Stimulated activated naive B cell treated with anti-CD40 and anti-IgM and Interleukin-4, amounts not matched to agents 10 μg/mL and 1 μg/mL and 100 μg/mL, for 72 hours (primary cell): ENCODE data around the gene HIPK2.

Experiments used
- ATAC-seq, 2 donors: fragments of 150-1000 bp; cut with Tn5 transposase; replicated peaks; 2 replicates each; pipeline ENCODE4 v1.10.0; 2021; ENCODE audit warnings: moderate library complexity in 1 of 2
- DNase-seq: peaks from one replicate; pipeline ENCODE4 v3.0.0; 2021
- H3K27ac Mint-ChIP-seq: one replicate; pipeline ENCODE4 v1.8.0; 2022; ENCODE audit warnings: mild to moderate bottlenecking, mixed read lengths
- H3K27me3 Mint-ChIP-seq, 2 donors: one replicate each; pipeline ENCODE4 v1.8.0; 2022; ENCODE audit warnings: mixed read lengths in 2 of 2
- H3K36me3 Mint-ChIP-seq, 2 donors: one replicate each; pipeline ENCODE4 v1.8.0; 2022; ENCODE audit warnings: mixed read lengths in 2 of 2, mild to moderate bottlenecking in 1 of 2
- H3K4me1 Mint-ChIP-seq, 2 donors: one replicate each; pipeline ENCODE4 v1.8.0; 2022; ENCODE audit warnings: mixed read lengths in 2 of 2, mild to moderate bottlenecking in 1 of 2
- H3K4me3 Mint-ChIP-seq, 2 donors: one replicate each; pipeline ENCODE4 v1.8.0; 2022; ENCODE audit warnings: mild to moderate bottlenecking in 2 of 2, mixed read lengths in 2 of 2, moderate library complexity in 1 of 2
- H3K9me3 Mint-ChIP-seq, 2 donors: one replicate each; pipeline ENCODE4 v1.8.0; 2022; ENCODE audit warnings: mixed read lengths in 2 of 2, mild to moderate bottlenecking in 1 of 2

The HIPK2 gene

GRCh38 chr7:139773371-139773770 lies 4.4 kb downstream of the HIPK2 start:
- Mint-ChIP-seq H3K36me3 (peaks cover 20 to 29% of the 10 kb centered on the region in 2 donors), H3K27me3 (no peaks in the 10 kb centered on the region), H3K4me1 (peaks cover 52 to 74% of the 10 kb centered on the region in 2 donors), H3K9me3 (no peaks in the 10 kb centered on the region), H3K4me3 (peak overlapping the region; percentile 23 to 59), H3K27ac (peak overlapping the region; percentile 75)
- ATAC-seq (peak; percentile 15 to 26), DNase-seq (no peak)

GRCh38 chr7:139772873-139773272 lies 4.9 kb downstream of the HIPK2 start:
- Mint-ChIP-seq H3K4me3 (peak overlapping the region; percentile 46 to 59), H3K27me3 (no peaks in the 10 kb centered on the region), H3K27ac (peak overlapping the region; percentile 26), H3K9me3 (no peaks in the 10 kb centered on the region), H3K4me1 (peaks cover 55 to 77% of the 10 kb centered on the region in 2 donors), H3K36me3 (peaks cover 21 to 30% of the 10 kb centered on the region in 2 donors)
- DNase-seq (peak; percentile 30), ATAC-seq (peak; percentile 77 to 79)

GRCh38 chr7:139772115-139772514 lies 5.7 kb downstream of the HIPK2 start:
- ATAC-seq, result no peak
- H3K9me3 Mint-ChIP-seq, result no peaks in the 10 kb centered on the region
- no peak overlapping the region for H3K27ac Mint-ChIP-seq
- H3K27me3 Mint-ChIP-seq, result no peaks in the 10 kb centered on the region
- peaks cover 62 to 84% of the 10 kb centered on the region in 2 donors for H3K4me1 Mint-ChIP-seq
- H3K4me3 Mint-ChIP-seq, result no peak overlapping the region
- no peak for DNase-seq
- H3K36me3 Mint-ChIP-seq, result peaks cover 28 to 32% of the 10 kb centered on the region in 2 donors

GRCh38 chr7:139771001-139771956 lies 6.5 kb downstream of the HIPK2 start:
- H3K27me3 Mint-ChIP-seq, result no peaks in the 10 kb centered on the region
- H3K4me1 Mint-ChIP-seq, result peaks cover 61 to 85% of the 10 kb centered on the region in 2 donors
- no peak overlapping the region for H3K4me3 Mint-ChIP-seq
- no peak overlapping the region for H3K27ac Mint-ChIP-seq
- no peaks in the 10 kb centered on the region for H3K9me3 Mint-ChIP-seq
- peaks cover 27 to 28% of the 10 kb centered on the region in 2 donors for H3K36me3 Mint-ChIP-seq
- no peak for DNase-seq
- ATAC-seq, result no peak

GRCh38 chr7:139769761-139770160 lies 8.0 kb downstream of the HIPK2 start:
- ATAC-seq (no peak), DNase-seq (no peak)
- Mint-ChIP-seq H3K27me3 (no peaks in the 10 kb centered on the region), H3K27ac (no peak overlapping the region), H3K9me3 (no peaks in the 10 kb centered on the region), H3K4me1 (peaks cover 53 to 76% of the 10 kb centered on the region in 2 donors), H3K4me3 (no peak overlapping the region), H3K36me3 (peaks cover 26 to 27% of the 10 kb centered on the region in 2 donors)

GRCh38 chr7:139769066-139769465 lies 8.7 kb downstream of the HIPK2 start:
- DNase-seq (no peak), ATAC-seq (no peak)
- Mint-ChIP-seq H3K4me1 (peaks cover 52 to 77% of the 10 kb centered on the region in 2 donors), H3K27me3 (no peaks in the 10 kb centered on the region), H3K27ac (peak overlapping the region; percentile 38), H3K9me3 (no peaks in the 10 kb centered on the region), H3K36me3 (peaks cover 32 to 33% of the 10 kb centered on the region in 2 donors), H3K4me3 (no peak overlapping the region)

GRCh38 chr7:139768249-139768824 lies 9.5 kb downstream of the HIPK2 start:
- Mint-ChIP-seq H3K4me3 (no peak overlapping the region), H3K4me1 (peaks cover 47 to 70% of the 10 kb centered on the region in 2 donors)
- ATAC-seq, result no peak

GRCh38 chr7:139767561-139767982 lies 10.2 kb downstream of the HIPK2 start:
- H3K9me3 Mint-ChIP-seq, result no peaks in the 10 kb centered on the region
- no peak overlapping the region for H3K4me3 Mint-ChIP-seq
- no peaks in the 10 kb centered on the region for H3K27me3 Mint-ChIP-seq
- H3K4me1 Mint-ChIP-seq, result peaks cover 46 to 68% of the 10 kb centered on the region in 2 donors
- H3K27ac Mint-ChIP-seq, result peak overlapping the region; percentile 32
- DNase-seq, result no peak
- ATAC-seq, result peak; percentile 67 to 73
- peaks cover 41 to 42% of the 10 kb centered on the region in 2 donors for H3K36me3 Mint-ChIP-seq

More at GRCh38 chr7:139768249-139768824, 9.5 kb downstream of the HIPK2 start:
- no peak overlapping the region for H3K27ac Mint-ChIP-seq
- peaks cover 35 to 37% of the 10 kb centered on the region in 2 donors for H3K36me3 Mint-ChIP-seq
- H3K9me3 Mint-ChIP-seq, result no peaks in the 10 kb centered on the region
- no peak for DNase-seq
- no peaks in the 10 kb centered on the region for H3K27me3 Mint-ChIP-seq

GRCh38 chr7:139765143-139765542 lies 12.7 kb downstream of the HIPK2 start:
- ATAC-seq (no peak), DNase-seq (no peak)
- Mint-ChIP-seq H3K27ac (no peak overlapping the region), H3K27me3 (no peaks in the 10 kb centered on the region), H3K4me3 (no peak overlapping the region), H3K9me3 (no peaks in the 10 kb centered on the region), H3K36me3 (peaks cover 40 to 53% of the 10 kb centered on the region in 2 donors), H3K4me1 (peaks cover 51 to 72% of the 10 kb centered on the region in 2 donors)

- H3K27me3 Mint-ChIP-seq, result no peaks in the 10 kb centered on the region
- DNase-seq (no peak), ATAC-seq (no peak)
- peaks cover 37 to 48% of the 10 kb centered on the region in 2 donors for H3K36me3 Mint-ChIP-seq
- no peak overlapping the region for H3K27ac Mint-ChIP-seq
- H3K9me3 Mint-ChIP-seq, result no peaks in the 10 kb centered on the region
- peaks cover 48 to 73% of the 10 kb centered on the region in 2 donors for H3K4me1 Mint-ChIP-seq
- H3K4me3 Mint-ChIP-seq, result no peak overlapping the region
Measured at GRCh38 chr7:139763330-139763729, 14.5 kb downstream of the HIPK2 start.

- no peak for DNase-seq
- no peaks in the 10 kb centered on the region for H3K9me3 Mint-ChIP-seq
- H3K4me3 Mint-ChIP-seq, result no peak overlapping the region
- no peak overlapping the region for H3K27ac Mint-ChIP-seq
- H3K27me3 Mint-ChIP-seq, result no peaks in the 10 kb centered on the region
- H3K4me1 Mint-ChIP-seq, result peaks cover 44 to 68% of the 10 kb centered on the region in 2 donors
- ATAC-seq, result no peak
- peaks cover 37 to 46% of the 10 kb centered on the region in 2 donors for H3K36me3 Mint-ChIP-seq
Measured at GRCh38 chr7:139762886-139763285, 14.9 kb downstream of the HIPK2 start.

- DNase-seq (no peak), ATAC-seq (peak in 1 of 2 donors; percentile 38)
- Mint-ChIP-seq H3K27ac (no peak overlapping the region), H3K9me3 (no peaks in the 10 kb centered on the region), H3K27me3 (no peaks in the 10 kb centered on the region), H3K36me3 (peaks cover 30 to 46% of the 10 kb centered on the region in 2 donors), H3K4me1 (peaks cover 46 to 76% of the 10 kb centered on the region in 2 donors), H3K4me3 (peak overlapping the region in 1 of 2 donors; percentile 61)
Measured at GRCh38 chr7:139758388-139758787, 19.4 kb downstream of the HIPK2 start.

- Mint-ChIP-seq H3K27ac (no peak overlapping the region), H3K36me3 (peaks cover 28 to 49% of the 10 kb centered on the region in 2 donors), H3K4me3 (no peak overlapping the region), H3K9me3 (no peaks in the 10 kb centered on the region), H3K4me1 (peaks cover 48 to 78% of the 10 kb centered on the region in 2 donors), H3K27me3 (no peaks in the 10 kb centered on the region)
- DNase-seq (no peak), ATAC-seq (no peak)
Measured at GRCh38 chr7:139757968-139758367, 19.8 kb downstream of the HIPK2 start.

- no peak for DNase-seq
- H3K4me1 Mint-ChIP-seq, result peaks cover 37 to 75% of the 10 kb centered on the region in 2 donors
- no peak overlapping the region for H3K4me3 Mint-ChIP-seq
- peak overlapping the region; percentile 39 for H3K27ac Mint-ChIP-seq
- no peaks in the 10 kb centered on the region for H3K27me3 Mint-ChIP-seq
- H3K9me3 Mint-ChIP-seq, result no peaks in the 10 kb centered on the region
- ATAC-seq, result no peak
- peaks cover 13 to 28% of the 10 kb centered on the region in 2 donors for H3K36me3 Mint-ChIP-seq
Measured at GRCh38 chr7:139753693-139754111, 24.1 kb downstream of the HIPK2 start.
